ENCODE data around the gene TTLL9. TPM values are rescaled to one million over a fixed set of nuclear protein-coding genes. Genes with fewer than 3 reads are reported as not detected.

TTLL9 gene
- total and polyA plus RNA-seq, 2 of the 13 experiments (the other 11 are each of a cell fraction or from before 2014, with no cell fraction given), result not detected

- TF ChIP-seq, protein P1, sequence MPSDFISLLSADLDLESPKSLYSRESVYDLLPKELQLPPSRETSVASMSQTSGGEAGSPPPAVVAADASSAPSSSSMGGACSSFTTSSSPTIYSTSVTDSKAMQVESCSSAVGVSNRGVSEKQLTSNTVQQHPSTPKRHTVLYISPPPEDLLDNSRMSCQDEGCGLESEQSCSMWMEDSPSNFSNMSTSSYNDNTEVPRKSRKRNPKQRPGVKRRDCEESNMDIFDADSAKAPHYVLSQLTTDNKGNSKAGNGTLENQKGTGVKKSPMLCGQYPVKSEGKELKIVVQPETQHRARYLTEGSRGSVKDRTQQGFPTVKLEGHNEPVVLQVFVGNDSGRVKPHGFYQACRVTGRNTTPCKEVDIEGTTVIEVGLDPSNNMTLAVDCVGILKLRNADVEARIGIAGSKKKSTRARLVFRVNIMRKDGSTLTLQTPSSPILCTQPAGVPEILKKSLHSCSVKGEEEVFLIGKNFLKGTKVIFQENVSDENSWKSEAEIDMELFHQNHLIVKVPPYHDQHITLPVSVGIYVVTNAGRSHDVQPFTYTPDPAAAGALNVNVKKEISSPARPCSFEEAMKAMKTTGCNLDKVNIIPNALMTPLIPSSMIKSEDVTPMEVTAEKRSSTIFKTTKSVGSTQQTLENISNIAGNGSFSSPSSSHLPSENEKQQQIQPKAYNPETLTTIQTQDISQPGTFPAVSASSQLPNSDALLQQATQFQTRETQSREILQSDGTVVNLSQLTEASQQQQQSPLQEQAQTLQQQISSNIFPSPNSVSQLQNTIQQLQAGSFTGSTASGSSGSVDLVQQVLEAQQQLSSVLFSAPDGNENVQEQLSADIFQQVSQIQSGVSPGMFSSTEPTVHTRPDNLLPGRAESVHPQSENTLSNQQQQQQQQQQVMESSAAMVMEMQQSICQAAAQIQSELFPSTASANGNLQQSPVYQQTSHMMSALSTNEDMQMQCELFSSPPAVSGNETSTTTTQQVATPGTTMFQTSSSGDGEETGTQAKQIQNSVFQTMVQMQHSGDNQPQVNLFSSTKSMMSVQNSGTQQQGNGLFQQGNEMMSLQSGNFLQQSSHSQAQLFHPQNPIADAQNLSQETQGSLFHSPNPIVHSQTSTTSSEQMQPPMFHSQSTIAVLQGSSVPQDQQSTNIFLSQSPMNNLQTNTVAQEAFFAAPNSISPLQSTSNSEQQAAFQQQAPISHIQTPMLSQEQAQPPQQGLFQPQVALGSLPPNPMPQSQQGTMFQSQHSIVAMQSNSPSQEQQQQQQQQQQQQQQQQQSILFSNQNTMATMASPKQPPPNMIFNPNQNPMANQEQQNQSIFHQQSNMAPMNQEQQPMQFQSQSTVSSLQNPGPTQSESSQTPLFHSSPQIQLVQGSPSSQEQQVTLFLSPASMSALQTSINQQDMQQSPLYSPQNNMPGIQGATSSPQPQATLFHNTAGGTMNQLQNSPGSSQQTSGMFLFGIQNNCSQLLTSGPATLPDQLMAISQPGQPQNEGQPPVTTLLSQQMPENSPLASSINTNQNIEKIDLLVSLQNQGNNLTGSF (CRISPR knock-in tag; IDR thresholded peaks at IDR 0.05), result peak; percentile 24; the same call in 1 of the 2 replicates
- TF ChIP-seq ZNF629 (CRISPR knock-in tag; conservative IDR thresholded peaks at IDR 0.05) (0 out of 2 replicates have a peak, but pooled peaks have one; percentile 2), XBP1 (CRISPR knock-in tag; IDR thresholded peaks at IDR 0.05) (no peak; the same call in 1 of the 2 replicates), GATA4 (IDR thresholded peaks at IDR 0.05; ENCODE audit: borderline replicate concordance, low read depth) (peak; percentile 55; the same call in 1 of the 2 replicates), MXD1 (CRISPR knock-in tag; IDR thresholded peaks at IDR 0.05) (peak; percentile 92), ZNF616 (CRISPR knock-in tag; IDR thresholded peaks at IDR 0.05; ENCODE audit: low read depth) (no peak), ETV5 (CRISPR knock-in tag; IDR thresholded peaks at IDR 0.05; ENCODE audit: borderline replicate concordance) (peak; percentile 26; the same call in 1 of the 2 replicates), KLF16 (CRISPR knock-in tag; IDR thresholded peaks at IDR 0.05) (peak in 1 of 2 experiments; percentile 48; a peak in 2 of 4 replicates), CREM (IDR thresholded peaks at IDR 0.05) (peak; percentile 8; the same call in 1 of the 2 replicates), CREM (CRISPR knock-in tag; IDR thresholded peaks at IDR 0.05) (no peak), ZNF501 (CRISPR knock-in tag; IDR thresholded peaks at IDR 0.05) (peak; percentile 99), TBX2 (CRISPR knock-in tag; IDR thresholded peaks at IDR 0.05; ENCODE audit: borderline replicate concordance) (peak; percentile 79)
- TF ChIP-seq, protein P2, sequence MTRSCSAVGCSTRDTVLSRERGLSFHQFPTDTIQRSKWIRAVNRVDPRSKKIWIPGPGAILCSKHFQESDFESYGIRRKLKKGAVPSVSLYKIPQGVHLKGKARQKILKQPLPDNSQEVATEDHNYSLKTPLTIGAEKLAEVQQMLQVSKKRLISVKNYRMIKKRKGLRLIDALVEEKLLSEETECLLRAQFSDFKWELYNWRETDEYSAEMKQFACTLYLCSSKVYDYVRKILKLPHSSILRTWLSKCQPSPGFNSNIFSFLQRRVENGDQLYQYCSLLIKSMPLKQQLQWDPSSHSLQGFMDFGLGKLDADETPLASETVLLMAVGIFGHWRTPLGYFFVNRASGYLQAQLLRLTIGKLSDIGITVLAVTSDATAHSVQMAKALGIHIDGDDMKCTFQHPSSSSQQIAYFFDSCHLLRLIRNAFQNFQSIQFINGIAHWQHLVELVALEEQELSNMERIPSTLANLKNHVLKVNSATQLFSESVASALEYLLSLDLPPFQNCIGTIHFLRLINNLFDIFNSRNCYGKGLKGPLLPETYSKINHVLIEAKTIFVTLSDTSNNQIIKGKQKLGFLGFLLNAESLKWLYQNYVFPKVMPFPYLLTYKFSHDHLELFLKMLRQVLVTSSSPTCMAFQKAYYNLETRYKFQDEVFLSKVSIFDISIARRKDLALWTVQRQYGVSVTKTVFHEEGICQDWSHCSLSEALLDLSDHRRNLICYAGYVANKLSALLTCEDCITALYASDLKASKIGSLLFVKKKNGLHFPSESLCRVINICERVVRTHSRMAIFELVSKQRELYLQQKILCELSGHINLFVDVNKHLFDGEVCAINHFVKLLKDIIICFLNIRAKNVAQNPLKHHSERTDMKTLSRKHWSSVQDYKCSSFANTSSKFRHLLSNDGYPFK (CRISPR knock-in tag; IDR thresholded peaks at IDR 0.05; ENCODE audit: borderline replicate concordance), result peak; percentile 86; the same call in 1 of the 2 replicates
- TF ChIP-seq, protein P3, sequence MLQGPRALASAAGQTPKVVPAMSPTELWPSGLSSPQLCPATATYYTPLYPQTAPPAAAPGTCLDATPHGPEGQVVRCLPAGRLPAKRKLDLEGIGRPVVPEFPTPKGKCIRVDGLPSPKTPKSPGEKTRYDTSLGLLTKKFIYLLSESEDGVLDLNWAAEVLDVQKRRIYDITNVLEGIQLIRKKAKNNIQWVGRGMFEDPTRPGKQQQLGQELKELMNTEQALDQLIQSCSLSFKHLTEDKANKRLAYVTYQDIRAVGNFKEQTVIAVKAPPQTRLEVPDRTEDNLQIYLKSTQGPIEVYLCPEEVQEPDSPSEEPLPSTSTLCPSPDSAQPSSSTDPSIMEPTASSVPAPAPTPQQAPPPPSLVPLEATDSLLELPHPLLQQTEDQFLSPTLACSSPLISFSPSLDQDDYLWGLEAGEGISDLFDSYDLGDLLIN (CRISPR knock-in tag; IDR thresholded peaks at IDR 0.05; ENCODE audit: borderline replicate concordance), result 0 out of 2 replicates have a peak, but pooled peaks have one; percentile 47
- TF ChIP-seq, protein P4, sequence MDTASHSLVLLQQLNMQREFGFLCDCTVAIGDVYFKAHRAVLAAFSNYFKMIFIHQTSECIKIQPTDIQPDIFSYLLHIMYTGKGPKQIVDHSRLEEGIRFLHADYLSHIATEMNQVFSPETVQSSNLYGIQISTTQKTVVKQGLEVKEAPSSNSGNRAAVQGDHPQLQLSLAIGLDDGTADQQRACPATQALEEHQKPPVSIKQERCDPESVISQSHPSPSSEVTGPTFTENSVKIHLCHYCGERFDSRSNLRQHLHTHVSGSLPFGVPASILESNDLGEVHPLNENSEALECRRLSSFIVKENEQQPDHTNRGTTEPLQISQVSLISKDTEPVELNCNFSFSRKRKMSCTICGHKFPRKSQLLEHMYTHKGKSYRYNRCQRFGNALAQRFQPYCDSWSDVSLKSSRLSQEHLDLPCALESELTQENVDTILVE (CRISPR knock-in tag; IDR thresholded peaks at IDR 0.05), result peak; percentile 34
- TF ChIP-seq, protein P5, sequence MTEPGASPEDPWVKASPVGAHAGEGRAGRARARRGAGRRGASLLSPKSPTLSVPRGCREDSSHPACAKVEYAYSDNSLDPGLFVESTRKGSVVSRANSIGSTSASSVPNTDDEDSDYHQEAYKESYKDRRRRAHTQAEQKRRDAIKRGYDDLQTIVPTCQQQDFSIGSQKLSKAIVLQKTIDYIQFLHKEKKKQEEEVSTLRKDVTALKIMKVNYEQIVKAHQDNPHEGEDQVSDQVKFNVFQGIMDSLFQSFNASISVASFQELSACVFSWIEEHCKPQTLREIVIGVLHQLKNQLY (CRISPR knock-in tag; IDR thresholded peaks at IDR 0.05), result peak; percentile 33; the same call in 1 of the 2 replicates
Observed at GRCh38 chr20:31879143-31879987, 8.9 kb downstream of the TTLL9 start (continued).

All from HepG2 (cell line).